Measurements from ENCODE around the gene GDA. TPM values are rescaled to one million over a fixed set of nuclear protein-coding genes. Genes with fewer than 3 reads are reported as not detected.

Gene GDA
- total and polyA plus RNA-seq, 9 of the 15 experiments (the other 6 are each of a cell fraction or from before 2014, with no cell fraction given) = 4.5 to 18.0 (median 12.7) TPM

GRCh38 chr9:72150661-72151060 lies 1.4 kb downstream of the GDA start:
- no peak for DNase-seq (ENCODE audit: extremely low read depth in 1 of 4, low spot score in 3 of 4)
- TF ChIP-seq SREBF2 (CRISPR knock-in tag; IDR thresholded peaks at IDR 0.05) (no peak), HIVEP1 (CRISPR knock-in tag; IDR thresholded peaks at IDR 0.05) (no peak), ZNF133 (CRISPR knock-in tag; IDR thresholded peaks at IDR 0.05) (no peak), RBBP5 (IDR thresholded peaks at IDR 0.05; ENCODE audit: borderline replicate concordance, insufficient read depth, low read length, poor library complexity, severe bottlenecking) (no peak), ESRRB (CRISPR knock-in tag; IDR thresholded peaks at IDR 0.05; ENCODE audit: borderline replicate concordance) (no peak), ZBTB12 (CRISPR knock-in tag; IDR thresholded peaks at IDR 0.05) (no peak), ZNF280A (IDR thresholded peaks at IDR 0.05; ENCODE audit: low read depth, partially characterized antibody) (no peak), BRF1 (IDR thresholded peaks at IDR 0.05; ENCODE audit: borderline replicate concordance, extremely low read depth, insufficient read length) (no peak), ZNF316 (IDR thresholded peaks at IDR 0.05) (no peak), HMG20A (CRISPR knock-in tag; conservative IDR thresholded peaks at IDR 0.05) (no peak), RBM34 (IDR thresholded peaks at IDR 0.05; ENCODE audit: borderline replicate concordance, insufficient read depth, low read length) (no peak), THRA (IDR thresholded peaks at IDR 0.05) (no peak), ZNF324 (CRISPR knock-in tag; IDR thresholded peaks at IDR 0.05) (no peak), ELF2 (CRISPR knock-in tag; IDR thresholded peaks at IDR 0.05) (no peak), CCNT2 (IDR thresholded peaks at IDR 0.05; ENCODE audit: borderline replicate concordance, extremely low read depth, insufficient read length, low read depth, low read length) (no peak)
- H3K4me2 ChIP-seq (ENCODE audit: insufficient read depth, low read length) = no peak overlapping the region
- no peaks in the 10 kb centered on the region for H3K9me1 ChIP-seq (ENCODE audit: control insufficient read depth, insufficient read depth, low read length)
- no peak overlapping the region for H2AFZ ChIP-seq (ENCODE audit: low read depth, low read length)
- H3K27me3 ChIP-seq (ENCODE audit: control insufficient read depth in 2 of 2, insufficient read depth in 2 of 2, low read length in 2 of 2) = no peaks in the 10 kb centered on the region
- no peak overlapping the region for H3K9ac ChIP-seq (ENCODE audit: insufficient read depth in 1 of 2, low read depth in 2 of 2, low read length in 2 of 2)
- H3K27ac ChIP-seq (ENCODE audit: extremely low read depth, low read depth, low read length) = no peak overlapping the region
- ChIA-PET CTCF (ENCODE audit: low intra/inter-chr PET ratio) (no interaction called here), POLR2A (no interaction called here)
- H3K9me3 ChIP-seq (replicated peaks; ENCODE audit: control insufficient read depth, insufficient read depth, low read depth, low read length) = no peaks in the 10 kb centered on the region
- intact Hi-C loops (cut with micrococcal nuclease) = no loop called here
- H3K79me2 ChIP-seq (ENCODE audit: control insufficient read depth, insufficient read depth, low read length) = no peaks in the 10 kb centered on the region; the same call in 2 of the 3 replicates
- ATAC-seq = no peak
- BruUV-seq (replicated peaks) = no TSS peak
- peaks cover 9% of the 10 kb centered on the region; the same call in 1 of the 3 replicates for H3K36me3 ChIP-seq (ENCODE audit: control insufficient read depth, insufficient read depth, low read length)
- peaks cover 0 to 7% of the 10 kb centered on the region in 2 experiments; a peak in 2 of 5 replicates for H3K4me1 ChIP-seq (replicated peaks in 1 of 2; ENCODE audit: control insufficient read depth in 2 of 2, insufficient read depth in 2 of 2, low read length in 2 of 2)
- no peaks in the 10 kb centered on the region for H4K20me1 ChIP-seq (replicated peaks; ENCODE audit: control insufficient read depth, insufficient read depth, low read length)
- no peak for FAIRE-seq
- in situ Hi-C loops (cut with MboI) = no loop called here
- no peak overlapping the region for H3K4me3 ChIP-seq
- 64% methylated on average over 6 of the region's 6 CpGs for WGBS (ENCODE audit: insufficient coverage, low coverage, missing lambda C conversion rate)
